ENCODE measurements around the gene CLCA1.

CLCA1 gene

GRCh38 chr1:86468501-86468977 lies at the start of gene CLCA1:
Gene CLCA1, plus strand, starts transcription at chr1:86468927. Its CDS starts 45 bp downstream, at chr1:86468972.
- in situ Hi-C loops (cut with MboI; ENCODE audit: low sequenced_read_pairs) = no loop called here

DNA sequence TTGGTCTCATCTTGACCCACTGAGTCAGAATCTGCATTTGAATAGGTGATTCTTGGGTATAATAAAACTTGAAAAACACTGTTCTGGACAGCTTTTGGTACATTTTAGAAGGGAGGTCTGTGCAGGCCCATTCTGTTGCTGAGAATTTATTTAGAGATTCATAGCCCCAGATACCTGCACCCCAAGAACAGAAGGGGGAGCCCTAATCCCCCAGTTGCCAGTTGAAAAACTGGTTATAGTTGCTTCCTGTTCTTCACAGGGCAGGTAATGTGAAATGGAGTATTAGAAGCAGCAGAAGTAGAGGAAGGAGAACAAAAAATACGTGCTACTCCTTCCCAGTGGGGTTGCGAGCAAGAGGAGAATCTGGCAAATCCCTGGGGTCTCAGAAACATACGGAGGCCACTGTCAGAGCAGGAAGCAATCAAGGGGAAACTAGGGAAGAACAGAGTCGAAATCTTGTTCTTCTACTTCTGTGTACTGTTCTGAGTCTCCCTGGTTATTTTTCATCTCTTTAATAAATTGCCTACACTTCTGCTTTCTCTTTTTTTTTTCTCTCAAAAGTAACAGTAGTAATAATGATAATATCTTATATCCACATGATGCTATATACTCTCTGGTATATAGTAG lies 49.3 kb upstream of the CLCA1 start:
- in situ Hi-C loops (cut with MboI; ENCODE audit: low sequenced_read_pairs) = no loop called here

DNA sequence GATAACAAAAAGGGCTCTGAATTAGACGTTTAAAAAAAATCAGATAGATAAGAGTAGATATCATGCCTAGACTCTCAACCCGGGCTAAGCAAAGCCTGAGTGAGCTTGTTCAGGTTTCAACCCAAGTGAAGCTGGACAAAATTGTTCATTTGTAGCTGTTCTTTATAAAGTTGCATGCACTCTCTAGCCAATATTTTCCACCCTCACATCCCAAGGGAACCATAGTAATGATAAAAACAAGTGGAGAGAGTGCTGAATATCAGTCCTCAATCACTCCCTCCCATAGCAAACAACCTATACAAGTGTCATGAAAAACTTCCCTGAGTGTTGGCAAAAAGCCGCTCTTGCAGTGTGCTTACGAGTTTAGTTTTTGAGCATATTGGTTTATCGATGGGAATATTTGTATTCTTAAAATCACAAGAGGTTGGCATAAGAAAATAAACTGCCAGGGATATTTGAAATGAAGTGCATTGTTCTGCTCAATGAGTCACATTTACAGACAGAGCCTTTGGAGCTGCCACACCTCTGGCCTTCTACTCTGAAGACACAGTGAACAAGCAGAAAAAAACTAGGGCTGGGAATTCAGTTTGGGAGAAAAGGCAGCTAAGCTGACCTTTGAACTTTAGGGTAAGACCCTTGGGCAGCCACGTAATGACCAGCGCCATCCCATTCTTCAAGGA lies 47.0 kb upstream of the CLCA1 start:
- in situ Hi-C loops (cut with MboI; ENCODE audit: low sequenced_read_pairs) = no loop called here

DNA sequence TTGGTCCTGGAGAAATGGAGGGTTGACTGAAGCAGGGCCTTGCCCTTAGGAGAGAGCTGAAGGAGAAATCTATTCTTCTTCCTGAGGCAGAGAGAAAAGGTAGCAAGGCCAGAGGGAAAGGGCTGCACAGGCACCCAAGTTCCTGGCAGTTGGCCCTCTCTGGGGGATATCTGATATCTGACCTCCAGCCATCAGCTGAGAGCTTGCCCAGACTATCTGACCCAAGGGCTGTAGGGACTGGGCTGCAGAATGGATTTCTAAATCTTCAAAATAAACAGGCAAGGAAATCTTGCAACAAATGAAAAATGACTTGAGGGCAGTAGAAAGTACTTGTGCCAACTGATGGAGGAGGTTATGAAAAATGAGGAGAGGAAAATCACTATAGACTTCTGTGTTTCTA lies 45.3 kb upstream of the CLCA1 start:
- in situ Hi-C loops (cut with MboI; ENCODE audit: low sequenced_read_pairs) = no loop called here

DNA sequence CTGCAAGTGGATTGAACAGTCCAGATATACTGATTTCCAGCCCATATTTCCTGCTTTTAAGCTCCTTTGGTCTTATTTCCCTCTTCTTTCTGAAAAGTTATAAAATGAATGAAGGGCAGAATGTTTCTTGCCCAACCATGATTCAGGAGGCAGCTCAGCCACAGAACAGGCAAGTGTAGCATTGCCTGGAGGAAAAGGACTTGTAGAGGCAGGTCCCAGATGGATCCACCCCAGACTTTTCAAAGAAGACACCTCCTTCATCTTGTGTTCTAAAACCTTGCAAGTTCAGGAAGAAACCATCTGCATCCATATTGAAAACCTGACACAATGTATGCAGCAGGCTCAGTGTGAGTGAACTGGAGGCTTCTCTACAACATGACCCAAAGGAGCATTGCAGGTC lies 44.9 kb upstream of the CLCA1 start, which contains the start of gene CLCA2:
Gene CLCA2 (plus strand): TSS at position 299 of the 400 bp plus-strand sequence. CDS start 77 bp downstream, at position 376.
- in situ Hi-C loops (cut with MboI; ENCODE audit: low sequenced_read_pairs) = no loop called here

DNA sequence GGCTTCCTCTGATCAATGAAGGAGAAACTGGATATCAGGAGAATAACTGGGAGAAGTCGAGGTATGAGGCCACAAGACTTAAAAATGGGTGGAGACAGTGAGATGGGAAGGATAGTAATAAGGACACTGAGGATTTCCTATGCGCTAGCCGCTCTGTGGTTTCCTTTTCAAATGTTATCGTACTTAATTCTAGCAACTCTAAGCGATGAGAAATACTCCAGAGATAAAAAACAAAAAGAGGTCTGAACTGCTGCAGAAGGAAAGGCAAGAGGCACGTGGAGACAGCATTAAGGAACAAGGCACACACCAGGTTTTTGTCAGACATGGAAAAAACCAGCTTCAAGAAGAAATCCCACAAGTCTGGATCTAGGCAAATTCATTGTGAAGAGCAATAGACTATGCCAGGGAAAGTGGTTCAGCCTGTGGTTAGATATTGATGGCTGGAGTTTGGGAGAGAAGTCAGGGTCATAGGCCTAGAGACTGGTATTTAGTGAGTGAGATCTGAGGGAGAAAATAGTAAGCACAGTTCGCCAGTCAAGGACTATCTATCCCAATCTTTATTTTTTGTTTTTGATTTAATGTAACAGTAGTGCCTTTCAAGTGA lies 39.5 kb upstream of the CLCA1 start:
- in situ Hi-C loops (cut with MboI; ENCODE audit: low sequenced_read_pairs) = no loop called here

DNA sequence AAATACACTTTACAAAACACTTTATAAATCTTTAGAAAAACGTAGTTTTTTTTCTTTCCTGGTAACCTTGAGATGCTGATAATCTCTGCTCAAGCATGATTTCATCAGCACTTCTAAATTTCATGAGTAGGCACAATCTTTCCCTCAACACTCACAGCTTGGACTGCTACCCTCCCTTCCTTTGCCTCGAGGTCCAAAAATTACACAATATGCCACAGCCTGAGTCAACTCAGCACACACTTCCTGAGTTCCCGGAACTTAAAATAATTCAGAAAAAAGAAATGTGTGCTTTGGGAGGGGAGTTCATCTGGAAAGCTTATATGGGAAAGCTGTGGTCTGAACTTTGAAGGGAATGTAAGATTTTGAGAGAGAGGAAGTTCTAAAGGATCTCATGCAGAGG lies 38.9 kb upstream of the CLCA1 start:
- in situ Hi-C loops (cut with MboI; ENCODE audit: low sequenced_read_pairs) = no loop called here

DNA sequence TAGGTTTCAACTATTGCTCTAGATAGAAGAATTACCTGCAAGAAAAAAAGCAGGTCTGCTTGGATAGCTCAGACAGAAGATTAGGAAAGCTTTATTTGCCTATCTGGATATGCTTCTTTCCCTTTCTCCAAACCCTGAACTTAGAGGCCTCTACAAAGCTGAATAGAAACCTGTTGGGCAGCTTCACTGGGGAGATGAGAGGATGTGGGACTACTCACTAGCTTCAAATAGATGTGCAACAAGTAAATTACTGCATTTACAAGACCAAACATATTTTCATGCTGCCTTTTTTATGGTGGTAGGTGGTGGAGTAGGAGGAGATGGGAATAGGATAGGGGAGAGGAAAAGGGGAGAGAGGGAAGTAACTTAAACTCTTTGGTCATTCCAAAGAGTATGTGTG lies 38.4 kb upstream of the CLCA1 start:
- in situ Hi-C loops (cut with MboI; ENCODE audit: low sequenced_read_pairs) = no loop called here

- in situ Hi-C loops (cut with MboI; ENCODE audit: low sequenced_read_pairs) = no loop called here
Measured at GRCh38 chr1:86434059-86434458, 34.7 kb upstream of the CLCA1 start.

- in situ Hi-C loops (cut with MboI; ENCODE audit: low sequenced_read_pairs) = no loop called here
Measured at GRCh38 chr1:86435327-86435726, 33.4 kb upstream of the CLCA1 start.

DNA sequence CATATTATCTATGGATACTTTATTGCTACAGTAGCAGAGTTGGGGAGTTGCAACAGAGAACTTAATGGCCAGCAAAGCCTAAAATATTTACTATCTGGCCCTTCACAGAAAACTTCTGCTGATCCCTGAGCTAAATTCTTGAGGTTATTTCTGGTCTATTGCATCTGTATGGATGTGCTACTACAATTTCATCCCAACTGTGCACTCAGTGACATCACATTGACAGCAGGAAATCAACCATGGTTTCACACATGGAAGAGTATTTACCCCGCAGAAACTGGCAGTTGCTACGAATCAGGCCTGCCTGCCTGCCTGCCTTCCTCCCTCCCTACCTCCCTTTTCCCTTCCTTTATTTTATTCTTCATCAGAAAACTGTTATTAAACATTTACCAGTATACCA lies 32.7 kb upstream of the CLCA1 start:
- in situ Hi-C loops (cut with MboI; ENCODE audit: low sequenced_read_pairs) = no loop called here

DNA sequence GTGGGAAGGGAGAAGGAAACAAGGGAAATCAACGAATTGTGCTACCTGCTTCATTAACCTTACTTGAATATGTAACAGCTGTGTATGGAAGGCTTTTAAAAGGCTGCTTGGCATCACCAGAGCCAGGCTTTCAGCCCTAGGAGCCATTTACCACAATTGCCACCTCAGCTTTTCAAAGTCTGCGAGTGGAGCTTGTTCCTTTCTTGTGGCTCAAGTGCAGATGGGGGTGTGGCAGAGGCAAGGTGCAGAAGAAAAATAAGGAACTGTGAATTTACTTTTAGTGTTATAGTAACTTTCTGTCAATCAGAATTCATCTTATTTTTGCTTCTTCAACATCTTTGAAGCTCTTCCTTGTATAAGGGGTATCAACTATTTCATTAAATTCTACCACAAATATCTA lies 27.1 kb upstream of the CLCA1 start:
- in situ Hi-C loops (cut with MboI; ENCODE audit: low sequenced_read_pairs) = no loop called here

DNA sequence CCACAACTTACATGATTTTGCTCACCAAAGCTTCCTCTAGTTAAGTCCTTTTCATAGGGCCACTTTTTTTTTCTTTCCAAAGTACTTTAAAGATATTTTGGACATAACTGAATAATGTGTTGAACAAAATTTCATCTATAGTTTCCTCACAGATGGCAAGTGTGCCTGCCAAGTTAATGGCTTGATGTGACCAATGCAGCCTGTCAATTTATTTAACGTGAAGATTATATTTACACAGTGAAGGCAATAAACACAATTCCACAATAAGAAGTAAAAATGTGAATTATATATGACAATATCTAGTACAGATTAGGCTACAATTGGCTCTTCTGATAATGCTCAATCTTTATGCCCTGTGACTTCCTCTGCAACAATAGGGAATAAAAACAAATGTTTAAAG lies 26.7 kb upstream of the CLCA1 start:
- in situ Hi-C loops (cut with MboI; ENCODE audit: low sequenced_read_pairs) = no loop called here

- in situ Hi-C loops (cut with MboI; ENCODE audit: low sequenced_read_pairs) = no loop called here
Measured at GRCh38 chr1:86445919-86446318, 22.8 kb upstream of the CLCA1 start.

- in situ Hi-C loops (cut with MboI; ENCODE audit: low sequenced_read_pairs) = no loop called here
Measured at GRCh38 chr1:86447198-86447790, 21.4 kb upstream of the CLCA1 start.

DNA sequence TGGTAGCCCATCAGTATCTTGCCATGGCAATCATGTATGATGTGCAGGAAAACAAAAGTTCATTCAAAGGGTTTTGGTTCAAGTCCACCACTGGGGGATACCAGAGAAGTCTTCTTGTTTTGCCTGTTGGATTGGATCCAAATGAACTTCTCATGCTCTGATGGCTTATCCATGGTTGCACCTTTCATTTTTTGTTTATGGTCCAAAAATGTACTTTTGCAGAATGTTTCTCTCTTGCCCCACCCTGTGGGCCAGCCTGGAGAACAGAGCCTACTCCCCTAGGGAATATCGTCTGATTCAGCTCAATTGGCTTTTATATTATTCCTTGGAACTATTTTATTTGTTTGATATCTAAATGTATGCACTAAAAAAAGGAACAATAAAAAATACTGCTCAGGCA lies 20.1 kb upstream of the CLCA1 start:
- in situ Hi-C loops (cut with MboI; ENCODE audit: low sequenced_read_pairs) = no loop called here

DNA sequence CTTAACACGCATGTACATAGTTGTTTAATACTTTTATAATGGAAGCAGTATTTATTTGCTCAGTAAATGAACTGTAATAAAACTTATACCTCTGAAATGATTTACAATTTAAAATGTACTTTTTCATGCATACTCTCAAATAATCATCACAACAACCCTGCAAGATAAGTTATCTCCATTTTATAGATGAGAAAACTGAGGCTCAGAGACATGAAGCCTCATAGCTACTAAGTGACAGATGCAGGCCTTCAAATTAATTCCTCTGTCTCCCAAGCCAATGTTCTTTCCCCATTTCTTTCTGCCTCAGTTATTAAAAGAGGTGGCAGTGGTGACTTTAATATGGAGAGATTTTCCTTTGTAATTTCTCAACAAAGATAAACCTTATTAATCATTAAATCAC lies 19.6 kb upstream of the CLCA1 start:
- in situ Hi-C loops (cut with MboI; ENCODE audit: low sequenced_read_pairs) = no loop called here

DNA sequence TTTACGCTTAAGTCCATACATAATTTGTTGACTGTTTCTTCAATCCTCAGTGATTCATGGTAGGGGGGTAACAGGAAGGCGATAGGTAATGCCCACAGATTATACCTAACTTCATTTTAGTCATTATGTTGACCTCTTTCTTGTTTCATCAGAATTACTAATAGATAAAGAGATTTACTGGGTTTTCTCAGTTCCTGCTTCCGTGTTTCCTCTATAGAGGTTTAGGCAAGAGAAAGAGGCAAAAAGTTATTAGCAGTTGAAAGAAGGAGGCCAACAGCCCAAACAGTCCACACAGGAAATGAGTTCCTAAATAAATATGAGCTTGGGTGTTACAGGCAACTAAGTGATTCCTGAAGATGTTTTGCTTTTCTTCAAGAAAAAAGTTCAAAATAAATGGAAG lies 17.9 kb upstream of the CLCA1 start:
- in situ Hi-C loops (cut with MboI; ENCODE audit: low sequenced_read_pairs) = no loop called here

DNA sequence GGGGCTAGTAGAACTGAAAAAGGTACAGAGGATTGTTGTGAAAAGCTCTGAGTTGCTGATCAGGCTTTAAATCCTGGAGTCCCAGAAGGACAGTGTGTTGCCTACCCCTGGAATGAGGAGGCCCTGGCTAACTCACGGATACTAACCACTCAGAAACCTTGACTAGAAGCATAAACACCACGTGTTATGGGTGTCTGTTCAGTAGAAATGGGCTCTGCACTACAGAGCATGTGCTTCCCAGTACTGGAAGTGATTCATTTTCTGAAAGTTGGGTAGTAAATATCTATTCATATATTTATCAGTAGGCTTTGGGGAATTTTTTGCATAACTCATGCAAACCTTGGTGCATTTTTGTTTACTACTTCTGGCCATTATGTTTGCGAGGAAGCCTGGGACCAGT lies 15.1 kb upstream of the CLCA1 start:
- in situ Hi-C loops (cut with MboI; ENCODE audit: low sequenced_read_pairs) = no loop called here

DNA sequence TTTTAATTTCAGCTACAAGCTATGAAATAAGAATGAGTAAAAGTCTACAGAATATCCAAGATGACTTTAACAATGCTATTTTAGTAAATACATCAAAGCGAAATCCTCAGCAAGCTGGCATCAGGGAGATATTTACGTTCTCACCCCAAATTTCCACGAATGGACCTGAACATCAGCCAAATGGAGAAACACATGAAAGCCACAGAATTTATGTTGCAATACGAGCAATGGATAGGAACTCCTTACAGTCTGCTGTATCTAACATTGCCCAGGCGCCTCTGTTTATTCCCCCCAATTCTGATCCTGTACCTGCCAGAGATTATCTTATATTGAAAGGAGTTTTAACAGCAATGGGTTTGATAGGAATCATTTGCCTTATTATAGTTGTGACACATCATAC lies 13.7 kb upstream of the CLCA1 start:
- in situ Hi-C loops (cut with MboI; ENCODE audit: low sequenced_read_pairs) = no loop called here

DNA sequence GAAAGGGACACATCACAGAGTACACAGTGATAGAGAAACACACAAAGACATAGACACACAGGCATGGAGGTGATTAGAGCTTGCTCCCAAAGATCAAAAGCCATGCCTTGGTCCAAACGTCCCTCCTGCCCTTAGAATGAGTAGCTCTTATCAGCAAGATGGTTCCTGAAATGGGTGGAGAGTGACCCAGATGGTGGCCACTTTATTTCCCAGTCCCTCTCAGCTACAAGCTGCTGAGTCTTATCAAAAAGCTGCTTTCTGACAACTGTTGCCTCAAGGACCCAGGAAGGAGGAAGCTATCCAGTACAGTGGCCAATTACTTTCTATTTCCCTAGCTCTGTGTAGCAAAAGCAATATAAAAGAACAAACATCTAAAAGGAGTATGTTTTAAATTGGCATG lies 7.7 kb upstream of the CLCA1 start:
- in situ Hi-C loops (cut with MboI; ENCODE audit: low sequenced_read_pairs) = no loop called here

DNA sequence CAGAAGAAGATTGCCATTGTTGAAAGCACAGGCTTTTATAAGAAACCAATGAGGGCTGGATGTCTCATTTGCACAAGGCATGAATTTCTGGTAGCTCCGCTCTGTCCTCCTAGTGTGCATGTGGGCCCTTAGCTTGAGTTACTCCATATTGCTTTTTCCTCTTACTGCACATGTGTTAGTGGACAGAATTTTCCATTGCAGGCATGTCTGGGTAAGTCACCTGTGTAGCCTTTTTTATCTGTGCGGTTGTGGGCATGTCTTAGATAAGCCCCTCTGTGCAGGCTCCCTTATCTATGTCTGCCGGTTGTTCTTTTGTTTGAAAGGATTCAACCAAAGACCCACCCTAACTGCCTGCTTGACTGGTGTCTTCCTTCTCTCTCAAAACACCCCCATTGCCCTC lies 7.2 kb upstream of the CLCA1 start:
- in situ Hi-C loops (cut with MboI; ENCODE audit: low sequenced_read_pairs) = no loop called here

Measured in HL-60/S4 (cell line).